Measurements from ENCODE around the gene ALOXE3. TPM values are rescaled to one million over a fixed set of nuclear protein-coding genes. Genes with fewer than 3 reads are reported as not detected.

The ALOXE3 gene
- total and polyA plus RNA-seq, 2 donors: 1.2 TPM; not detected in 1

GRCh38 chr17:8125947-8126490 is 7.7 kb upstream of the ALOXE3 start:
- H3K36me3 ChIP-seq (ENCODE audit: control insufficient read depth in 2 of 2, insufficient read depth in 2 of 2, low read length in 1 of 2): no peaks in the 10 kb centered on the region
- H3K4me1 ChIP-seq (ENCODE audit: control insufficient read depth in 2 of 2, insufficient read depth in 2 of 2, low read length in 2 of 2): peaks cover 27 to 59% of the 10 kb centered on the region in 2 donors
- no peak overlapping the region for H3K27ac ChIP-seq (ENCODE audit: low read depth in 1 of 2, low read length in 1 of 2)
- H3K27me3 ChIP-seq (ENCODE audit: control insufficient read depth in 2 of 2, insufficient read depth in 1 of 2, low read length in 1 of 2): peaks cover 58 to 97% of the 10 kb centered on the region in 2 donors
- DNase-seq (ENCODE audit: low read depth in 6 of 9, low spot score in 9 of 9): peak in 1 of 9 donors; percentile 62
- WGBS: under 1% methylated on average over 35 of the region's 35 CpGs
- H3K9me3 ChIP-seq (ENCODE audit: control insufficient read depth in 2 of 2, insufficient read depth in 1 of 2, low read length in 1 of 2): peaks cover 0 to 13% of the 10 kb centered on the region in 2 donors
- H3K4me3 ChIP-seq (ENCODE audit: low read length in 2 of 2): peak overlapping the region; percentile 32 to 52

- Histone ChIP-seq H3K36me3 (ENCODE audit: control insufficient read depth in 2 of 2, insufficient read depth in 2 of 2, low read length in 1 of 2) (no peaks in the 10 kb centered on the region), H3K9me3 (ENCODE audit: control insufficient read depth in 2 of 2, insufficient read depth in 1 of 2, low read length in 1 of 2) (peaks cover 0 to 13% of the 10 kb centered on the region in 2 donors), H3K4me3 (ENCODE audit: low read length in 2 of 2) (peak overlapping the region; percentile 32 to 52), H3K27ac (ENCODE audit: low read depth in 1 of 2, low read length in 1 of 2) (no peak overlapping the region), H3K4me1 (ENCODE audit: control insufficient read depth in 2 of 2, insufficient read depth in 2 of 2, low read length in 2 of 2) (peaks cover 30 to 66% of the 10 kb centered on the region in 2 donors), H3K27me3 (ENCODE audit: control insufficient read depth in 2 of 2, insufficient read depth in 1 of 2, low read length in 1 of 2) (peaks cover 60 to 100% of the 10 kb centered on the region in 2 donors)
- peak; percentile 46 to 90 (median 73) for DNase-seq (ENCODE audit: low read depth in 6 of 9, low spot score in 9 of 9)
- WGBS: under 1% methylated on average over 40 of the region's 40 CpGs
These were observed 7.0 kb upstream of the ALOXE3 start for GRCh38 chr17:8125154-8125946.

- Histone ChIP-seq H3K27ac (ENCODE audit: low read depth in 1 of 2, low read length in 1 of 2) (no peak overlapping the region), H3K4me1 (ENCODE audit: control insufficient read depth in 2 of 2, insufficient read depth in 2 of 2, low read length in 2 of 2) (peaks cover 30 to 70% of the 10 kb centered on the region in 2 donors), H3K4me3 (ENCODE audit: low read length in 2 of 2) (peak overlapping the region; percentile 4 to 52), H3K27me3 (ENCODE audit: control insufficient read depth in 2 of 2, insufficient read depth in 1 of 2, low read length in 1 of 2) (peaks cover 63 to 98% of the 10 kb centered on the region in 2 donors), H3K9me3 (ENCODE audit: control insufficient read depth in 2 of 2, insufficient read depth in 1 of 2, low read length in 1 of 2) (peaks cover 0 to 13% of the 10 kb centered on the region in 2 donors), H3K36me3 (ENCODE audit: control insufficient read depth in 2 of 2, insufficient read depth in 2 of 2, low read length in 1 of 2) (no peaks in the 10 kb centered on the region)
- WGBS: 3% methylated on average over 24 of the region's 24 CpGs
- peak in 1 of 9 donors; percentile 27 for DNase-seq (ENCODE audit: low read depth in 6 of 9, low spot score in 9 of 9)
These were observed 6.2 kb upstream of the ALOXE3 start for GRCh38 chr17:8124350-8125153.

GRCh38 chr17:8123695-8124349 is 5.5 kb upstream of the ALOXE3 start, which contains the start of gene HES7:
Gene HES7 (minus strand): TSS chr17:8124106. CDS start chr17:8124084, 22 bp downstream.
- Histone ChIP-seq H3K4me3 (ENCODE audit: low read length in 2 of 2) (peak within 1 kb of the TSS; percentile 4 to 52), H3K4me1 (ENCODE audit: control insufficient read depth in 2 of 2, insufficient read depth in 2 of 2, low read length in 2 of 2) (peaks cover 30 to 73% of the 10 kb centered on the region in 2 donors), H3K9me3 (ENCODE audit: control insufficient read depth in 2 of 2, insufficient read depth in 1 of 2, low read length in 1 of 2) (peaks cover 0 to 13% of the 10 kb centered on the region in 2 donors), H3K27me3 (ENCODE audit: control insufficient read depth in 2 of 2, insufficient read depth in 1 of 2, low read length in 1 of 2) (peaks cover 63 to 93% of the 10 kb centered on the region in 2 donors), H3K36me3 (ENCODE audit: control insufficient read depth in 2 of 2, insufficient read depth in 2 of 2, low read length in 1 of 2) (no peaks in the 10 kb centered on the region), H3K27ac (ENCODE audit: low read depth in 1 of 2, low read length in 1 of 2) (no peak within 1 kb of the TSS)
- DNase-seq (ENCODE audit: low read depth in 6 of 9, low spot score in 9 of 9): peak in 1 of 9 donors; percentile 12
- WGBS: 1% methylated on average over 29 of the region's 29 CpGs

GRCh38 chr17:8122924-8123694 is 4.8 kb upstream of the ALOXE3 start:
- peak in 1 of 9 donors; percentile 52 for DNase-seq (ENCODE audit: low read depth in 6 of 9, low spot score in 9 of 9)
- peaks cover 59 to 93% of the 10 kb centered on the region in 2 donors for H3K27me3 ChIP-seq (ENCODE audit: control insufficient read depth in 2 of 2, insufficient read depth in 1 of 2, low read length in 1 of 2)
- H3K4me1 ChIP-seq (ENCODE audit: control insufficient read depth in 2 of 2, insufficient read depth in 2 of 2, low read length in 2 of 2): peaks cover 33 to 80% of the 10 kb centered on the region in 2 donors

GRCh38 chr17:8122422-8122923 is 4.2 kb upstream of the ALOXE3 start:
- H3K4me3 ChIP-seq (ENCODE audit: low read length in 2 of 2): peak overlapping the region; percentile 21 to 44
- 1% methylated on average over 29 of the region's 29 CpGs for WGBS
- peaks cover 63 to 93% of the 10 kb centered on the region in 2 donors for H3K27me3 ChIP-seq (ENCODE audit: control insufficient read depth in 2 of 2, insufficient read depth in 1 of 2, low read length in 1 of 2)
- peaks cover 0 to 20% of the 10 kb centered on the region in 2 donors for H3K9me3 ChIP-seq (ENCODE audit: control insufficient read depth in 2 of 2, insufficient read depth in 1 of 2, low read length in 1 of 2)
- H3K4me1 ChIP-seq (ENCODE audit: control insufficient read depth in 2 of 2, insufficient read depth in 2 of 2, low read length in 2 of 2): peaks cover 35 to 86% of the 10 kb centered on the region in 2 donors
- peak in 1 of 9 donors; percentile 13 for DNase-seq (ENCODE audit: low read depth in 6 of 9, low spot score in 9 of 9)
- no peaks in the 10 kb centered on the region for H3K36me3 ChIP-seq (ENCODE audit: control insufficient read depth in 2 of 2, insufficient read depth in 2 of 2, low read length in 1 of 2)
- no peak overlapping the region for H3K27ac ChIP-seq (ENCODE audit: low read depth in 1 of 2, low read length in 1 of 2)

More at GRCh38 chr17:8122924-8123694, 4.8 kb upstream of the ALOXE3 start:
- peaks cover 0 to 14% of the 10 kb centered on the region in 2 donors for H3K9me3 ChIP-seq (ENCODE audit: control insufficient read depth in 2 of 2, insufficient read depth in 1 of 2, low read length in 1 of 2)
- H3K27ac ChIP-seq (ENCODE audit: low read depth in 1 of 2, low read length in 1 of 2): no peak overlapping the region
- peak overlapping the region in 1 of 2 donors; percentile 44 for H3K4me3 ChIP-seq (ENCODE audit: low read length in 2 of 2)
- H3K36me3 ChIP-seq (ENCODE audit: control insufficient read depth in 2 of 2, insufficient read depth in 2 of 2, low read length in 1 of 2): no peaks in the 10 kb centered on the region
- WGBS: under 1% methylated on average over 55 of the region's 55 CpGs

- Histone ChIP-seq H3K36me3 (ENCODE audit: control insufficient read depth in 2 of 2, insufficient read depth in 2 of 2, low read length in 1 of 2) (no peaks in the 10 kb centered on the region), H3K4me3 (ENCODE audit: low read length in 2 of 2) (peak overlapping the region; percentile 21 to 44), H3K4me1 (ENCODE audit: control insufficient read depth in 2 of 2, insufficient read depth in 2 of 2, low read length in 2 of 2) (peaks cover 35 to 84% of the 10 kb centered on the region in 2 donors), H3K27me3 (ENCODE audit: control insufficient read depth in 2 of 2, insufficient read depth in 1 of 2, low read length in 1 of 2) (peaks cover 62 to 93% of the 10 kb centered on the region in 2 donors), H3K9me3 (ENCODE audit: control insufficient read depth in 2 of 2, insufficient read depth in 1 of 2, low read length in 1 of 2) (peaks cover 0 to 22% of the 10 kb centered on the region in 2 donors), H3K27ac (ENCODE audit: low read depth in 1 of 2, low read length in 1 of 2) (no peak overlapping the region)
- peak in 1 of 9 donors; percentile 46 for DNase-seq (ENCODE audit: low read depth in 6 of 9, low spot score in 9 of 9)
- under 1% methylated on average over 76 of the region's 76 CpGs for WGBS
These were observed 3.5 kb upstream of the ALOXE3 start for GRCh38 chr17:8121681-8122421.
